GM12873 (cell line): Measurements from ENCODE around the gene IL12B.

Source experiments
- CTCF ChIP-seq: IDR thresholded peaks from 2 replicates; pipeline ENCODE4 v1.5.1; 2012; ENCODE audit warnings: low read depth, mild to moderate bottlenecking, moderate library complexity, low read length, control low read depth; ENCODE audit not compliant: insufficient read depth; ENCODE audit errors: missing control alignments

IL12B gene

GRCh38 chr5:159324102-159324755, 6.1 kb downstream of the IL12B start:
- TF ChIP-seq CTCF, result no peak

GRCh38 chr5:159322180-159322579, 8.1 kb downstream of the IL12B start:
- TF ChIP-seq CTCF, result no peak

GRCh38 chr5:159319832-159320231, 10.5 kb downstream of the IL12B start:
- TF ChIP-seq CTCF, result no peak

DNA sequence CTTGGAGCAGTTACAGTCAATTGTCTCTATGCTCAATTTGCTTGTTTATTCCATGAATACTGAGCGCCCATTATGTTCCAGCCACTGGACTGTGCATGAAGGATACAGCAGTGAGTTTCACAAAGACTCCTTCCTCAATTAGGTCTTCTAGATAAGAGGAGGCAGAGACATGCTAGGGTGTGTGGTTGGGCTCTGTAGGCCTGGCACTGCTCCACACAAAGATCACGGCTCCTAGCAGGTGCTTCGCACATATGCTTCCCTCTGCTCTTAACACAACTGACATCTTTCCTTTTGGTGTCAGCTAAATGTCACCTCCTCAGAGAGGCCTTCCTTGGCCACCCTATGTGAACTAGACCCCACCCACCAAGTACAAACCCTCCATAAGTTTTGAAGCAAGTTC, 10.9 kb downstream of the IL12B start:
- TF ChIP-seq CTCF, result no peak

- no peak for TF ChIP-seq CTCF
Measured at GRCh38 chr5:159318448-159318847, 11.8 kb downstream of the IL12B start.

GRCh38 chr5:159317849-159318248, 12.4 kb downstream of the IL12B start:
- no peak for TF ChIP-seq CTCF

DNA sequence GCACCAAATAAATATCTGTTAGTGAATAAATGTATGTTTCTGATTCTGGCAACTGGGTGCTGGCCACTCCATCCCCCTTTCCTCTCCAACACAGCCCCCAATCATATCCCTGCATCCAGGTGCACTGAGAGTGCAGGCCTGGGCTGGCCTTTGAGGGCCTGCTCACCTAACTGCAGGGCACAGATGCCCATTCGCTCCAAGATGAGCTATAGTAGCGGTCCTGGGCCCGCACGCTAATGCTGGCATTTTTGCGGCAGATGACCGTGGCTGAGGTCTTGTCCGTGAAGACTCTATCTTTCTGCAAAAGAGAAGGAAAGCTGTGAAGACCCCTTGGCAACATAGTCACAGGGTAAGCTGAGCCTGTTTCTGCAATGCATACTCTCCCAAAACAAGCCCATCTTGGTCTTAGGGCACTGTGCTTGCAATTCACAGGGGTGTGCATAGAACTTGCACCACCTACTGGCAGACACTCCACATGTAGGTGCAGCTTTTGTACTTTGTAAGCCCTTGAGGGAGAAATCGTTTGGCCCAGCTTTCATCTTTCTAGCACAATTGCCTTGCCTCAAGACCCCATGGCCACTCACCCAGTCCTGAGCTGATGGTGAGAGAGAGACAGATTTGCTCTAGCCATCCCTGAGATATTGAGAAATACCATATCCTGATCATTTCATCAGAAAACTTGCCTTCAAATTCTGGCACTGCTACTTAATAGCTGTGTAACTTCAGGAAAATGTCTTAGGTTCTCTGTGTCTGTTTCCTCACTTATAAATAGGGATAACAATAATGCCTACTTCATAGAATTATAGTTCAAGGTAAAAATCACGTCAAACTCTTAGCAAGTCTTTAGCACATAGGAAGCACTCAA, 13.5 kb downstream of the IL12B start:
- peak; percentile 87 for TF ChIP-seq CTCF
